ES-I3 (cell line): ENCODE measurements around the gene C10orf90.

Source experiments
- H3K36me3 ChIP-seq: 2 replicates; pipeline ENCODE4 v1.6.1; 2013; ENCODE audit warnings: mild to moderate bottlenecking, low read length, control low read depth, moderate library complexity; ENCODE audit not compliant: insufficient read depth
- H3K4me1 ChIP-seq: 2 replicates; pipeline ENCODE4 v1.6.1; 2013; ENCODE audit warnings: mild to moderate bottlenecking, control low read depth, low read length; ENCODE audit not compliant: insufficient read depth
- H3K9ac ChIP-seq: 2 replicates; pipeline ENCODE4 v1.6.1; 2013; ENCODE audit warnings: low read depth, mild to moderate bottlenecking, low read length, moderate library complexity
- H3K9me3 ChIP-seq: 2 replicates; pipeline ENCODE4 v1.6.1; 2013; ENCODE audit warnings: mild to moderate bottlenecking, low read length, moderate library complexity; ENCODE audit not compliant: control insufficient read depth, insufficient read depth

Gene C10orf90

DNA sequence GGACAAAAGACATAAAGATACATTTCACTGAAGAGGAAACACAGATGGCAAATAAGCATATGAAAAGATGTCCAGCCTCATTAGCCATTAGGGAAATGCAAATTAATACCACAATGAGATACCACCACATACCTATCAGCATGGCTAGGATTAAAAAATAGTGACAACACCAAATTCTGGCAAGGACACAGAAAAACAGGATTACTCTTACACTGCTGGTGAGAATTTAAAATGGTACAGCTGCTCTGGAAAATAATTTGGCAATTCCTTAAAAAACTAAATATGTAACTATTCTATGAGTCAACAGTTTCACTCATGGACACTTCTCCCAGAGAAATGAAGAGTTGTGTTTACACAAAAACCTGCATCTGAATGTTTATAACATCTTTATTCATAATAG lies 121.1 kb downstream of the C10orf90 start:
- Histone ChIP-seq H3K4me1 (peaks cover 9% of the 10 kb centered on the region; the same call in 1 of the 2 replicates), H3K36me3 (no peaks in the 10 kb centered on the region), H3K9me3 (no peaks in the 10 kb centered on the region), H3K9ac (no peak overlapping the region)

DNA sequence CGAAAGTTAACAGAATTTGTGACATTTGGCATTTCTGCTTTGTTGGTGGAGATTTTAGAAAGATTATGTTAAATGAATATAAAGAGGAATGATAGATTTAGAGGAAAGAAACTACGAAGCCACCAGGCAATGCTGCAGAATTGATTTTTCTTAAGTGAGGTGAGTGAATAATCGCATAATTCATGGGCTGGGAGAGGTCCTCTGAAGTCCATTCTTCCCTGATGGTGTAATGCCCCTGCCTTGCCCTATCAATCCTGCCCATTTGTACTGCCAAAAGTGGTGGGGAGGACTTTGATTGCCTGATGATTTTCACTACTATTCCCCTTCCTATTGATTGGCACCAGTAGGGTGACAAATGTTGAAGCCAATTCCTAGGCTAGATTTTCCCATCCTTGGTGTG lies 125.9 kb downstream of the C10orf90 start:
- Histone ChIP-seq H3K4me1 (peaks cover 4% of the 10 kb centered on the region; the same call in 1 of the 2 replicates), H3K9ac (no peak overlapping the region), H3K36me3 (no peaks in the 10 kb centered on the region), H3K9me3 (no peaks in the 10 kb centered on the region)

DNA sequence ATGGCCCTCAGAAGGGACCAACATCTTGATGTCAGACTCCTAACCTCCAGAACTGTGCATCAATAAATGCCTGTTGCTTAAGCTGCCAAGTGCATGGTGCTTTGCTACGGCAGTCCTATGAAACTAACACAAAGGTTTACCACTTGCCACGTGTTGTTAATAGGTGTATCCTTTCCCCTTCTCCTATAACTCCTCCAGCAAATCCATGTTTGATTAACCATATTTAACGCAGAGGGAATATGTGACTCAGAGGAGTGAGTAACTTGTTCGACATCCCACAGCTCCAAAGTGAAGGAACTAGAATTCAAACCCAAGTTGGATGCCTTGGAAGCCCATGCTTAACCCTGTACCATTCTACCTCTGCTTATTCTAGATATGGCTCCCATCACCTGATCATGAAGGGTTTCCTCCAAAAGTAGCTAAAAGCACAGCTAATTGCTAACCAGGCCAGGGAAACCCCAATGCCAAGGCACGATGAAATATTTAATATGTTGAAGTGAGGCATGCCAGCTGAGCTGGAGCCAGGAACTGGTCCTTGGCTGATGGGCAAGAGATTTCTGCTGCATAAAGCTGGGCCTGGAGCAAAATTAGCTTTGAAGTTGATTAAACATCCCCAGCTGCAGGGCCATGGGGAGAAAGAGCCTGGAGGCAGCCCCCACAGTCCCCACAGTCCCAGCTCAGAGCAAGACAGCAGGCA lies 131.9 kb downstream of the C10orf90 start:
- Histone ChIP-seq H3K9me3 (no peaks in the 10 kb centered on the region), H3K4me1 (no peaks in the 10 kb centered on the region), H3K9ac (no peak overlapping the region), H3K36me3 (no peaks in the 10 kb centered on the region)

DNA sequence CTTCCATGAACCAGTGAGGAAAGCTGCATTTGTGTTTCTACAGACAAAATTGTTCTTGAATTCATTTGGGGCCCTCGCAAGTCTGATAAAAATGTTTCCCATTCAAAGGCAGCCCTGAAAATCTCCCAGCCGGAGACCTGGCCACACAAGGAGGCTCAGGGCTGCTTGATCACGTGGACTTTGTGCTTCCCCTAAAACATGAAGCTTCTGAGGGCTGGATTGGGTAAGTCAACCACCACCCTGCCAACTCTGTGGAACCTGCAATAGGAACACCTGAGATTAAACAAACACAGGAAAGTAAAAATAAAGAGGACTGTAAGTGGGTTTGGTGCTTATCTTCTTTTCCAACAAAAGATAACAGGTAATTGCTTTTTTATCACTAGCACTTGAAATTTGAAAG lies 133.8 kb downstream of the C10orf90 start:
- H3K9me3 ChIP-seq, result no peaks in the 10 kb centered on the region
- no peak overlapping the region for H3K9ac ChIP-seq
- H3K36me3 ChIP-seq, result no peaks in the 10 kb centered on the region
- no peaks in the 10 kb centered on the region for H3K4me1 ChIP-seq

DNA sequence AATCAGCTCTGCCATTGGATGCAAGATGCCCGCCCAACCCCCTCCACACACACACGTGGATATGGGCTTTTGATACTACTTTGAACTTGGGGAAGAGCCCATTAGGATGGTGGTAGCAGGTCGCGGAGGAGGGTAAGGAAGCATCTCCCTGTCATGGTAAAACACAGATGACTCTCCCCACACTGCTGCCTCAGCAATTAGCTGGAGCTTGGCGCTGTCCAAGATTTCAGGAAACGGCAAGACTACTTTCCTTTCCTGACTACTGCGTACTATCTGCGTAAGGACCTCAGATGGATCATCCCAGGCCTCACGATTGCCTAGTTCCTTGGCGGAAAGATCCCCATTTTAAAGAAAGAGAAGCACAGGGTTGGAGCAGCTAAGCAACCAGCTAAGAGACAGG lies 134.3 kb downstream of the C10orf90 start:
- no peaks in the 10 kb centered on the region for H3K4me1 ChIP-seq
- H3K9me3 ChIP-seq, result no peaks in the 10 kb centered on the region
- no peaks in the 10 kb centered on the region for H3K36me3 ChIP-seq
- no peak overlapping the region for H3K9ac ChIP-seq

DNA sequence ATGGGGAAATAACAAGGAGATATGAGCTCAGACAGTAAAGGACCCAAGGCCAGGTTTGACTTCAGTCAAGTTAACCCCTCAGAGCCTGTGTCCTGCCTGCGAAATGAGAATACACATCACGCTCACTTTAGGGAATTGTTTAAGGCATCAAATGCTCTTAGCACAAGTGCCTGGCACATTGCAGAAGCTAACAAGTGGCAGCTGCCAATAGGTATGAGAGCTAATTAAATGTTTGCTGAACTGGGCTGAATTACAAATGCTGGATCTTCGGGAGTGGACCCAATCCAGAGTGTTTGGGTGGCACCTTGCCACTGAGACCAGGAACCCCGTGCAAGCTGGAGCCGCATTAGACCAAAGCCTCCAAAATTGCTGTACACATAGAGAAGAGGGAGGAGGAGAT lies 136.8 kb downstream of the C10orf90 start:
- no peak overlapping the region for H3K9ac ChIP-seq
- H3K9me3 ChIP-seq, result no peaks in the 10 kb centered on the region
- no peaks in the 10 kb centered on the region for H3K36me3 ChIP-seq
- H3K4me1 ChIP-seq, result no peaks in the 10 kb centered on the region

DNA sequence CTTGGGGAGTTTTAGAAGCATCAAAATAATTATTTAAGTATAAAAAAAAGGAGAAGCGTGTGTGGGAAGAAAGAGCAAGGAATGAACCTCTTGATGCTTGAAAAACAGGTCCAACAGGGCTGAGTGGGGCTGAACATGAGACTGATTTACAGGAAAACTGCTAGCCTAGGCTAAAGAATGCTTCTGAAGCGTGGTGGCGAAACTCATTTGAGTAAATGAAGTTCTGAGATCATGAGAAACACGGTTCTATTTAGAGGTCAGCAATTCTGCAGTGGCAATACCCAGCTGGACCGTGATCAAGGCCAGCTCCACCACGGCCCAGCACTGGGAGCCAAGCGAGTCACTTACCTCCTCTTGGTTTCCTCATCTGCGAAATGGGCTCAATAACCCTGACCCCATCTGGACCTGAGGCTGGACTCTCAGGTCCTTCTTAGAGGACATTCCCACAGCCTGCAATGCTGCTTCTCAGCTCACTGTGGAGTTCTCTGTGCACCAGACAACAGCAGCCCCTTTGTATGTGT lies 142.1 kb downstream of the C10orf90 start:
- Histone ChIP-seq H3K36me3 (no peaks in the 10 kb centered on the region), H3K4me1 (no peaks in the 10 kb centered on the region), H3K9ac (no peak overlapping the region), H3K9me3 (no peaks in the 10 kb centered on the region)

DNA sequence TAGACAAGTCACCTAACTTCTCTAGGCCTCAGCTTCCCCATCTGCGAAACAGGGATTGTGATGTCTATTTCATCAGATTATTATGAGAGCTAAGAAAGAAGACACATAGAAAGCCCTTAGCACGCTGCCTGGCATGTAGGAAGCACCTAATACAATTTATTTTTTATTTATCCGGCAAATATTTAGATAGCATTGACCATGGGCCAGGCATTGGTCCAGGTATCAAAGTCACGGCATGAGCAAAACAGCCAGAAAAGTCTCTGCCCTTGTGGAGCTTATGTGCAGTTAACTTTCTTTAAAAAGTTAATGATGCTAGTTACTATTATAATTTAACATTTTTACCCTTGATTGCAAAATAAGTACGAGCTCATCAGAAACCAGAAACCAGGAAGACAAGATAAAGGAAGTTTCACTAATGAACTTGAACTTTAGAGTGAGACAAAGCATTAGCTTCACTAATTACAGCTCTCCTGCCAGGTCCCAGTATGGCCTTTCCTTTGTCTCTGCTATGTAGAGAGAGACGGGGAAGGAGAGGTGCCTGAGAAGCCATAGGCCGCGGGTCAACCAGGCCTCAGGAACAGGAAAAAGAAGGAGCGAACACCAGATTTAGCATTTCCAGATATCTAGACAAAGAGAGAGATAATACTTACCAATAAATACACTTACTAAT lies 142.7 kb downstream of the C10orf90 start:
- no peaks in the 10 kb centered on the region for H3K4me1 ChIP-seq
- no peaks in the 10 kb centered on the region for H3K36me3 ChIP-seq
- H3K9me3 ChIP-seq, result no peaks in the 10 kb centered on the region
- no peak overlapping the region for H3K9ac ChIP-seq

DNA sequence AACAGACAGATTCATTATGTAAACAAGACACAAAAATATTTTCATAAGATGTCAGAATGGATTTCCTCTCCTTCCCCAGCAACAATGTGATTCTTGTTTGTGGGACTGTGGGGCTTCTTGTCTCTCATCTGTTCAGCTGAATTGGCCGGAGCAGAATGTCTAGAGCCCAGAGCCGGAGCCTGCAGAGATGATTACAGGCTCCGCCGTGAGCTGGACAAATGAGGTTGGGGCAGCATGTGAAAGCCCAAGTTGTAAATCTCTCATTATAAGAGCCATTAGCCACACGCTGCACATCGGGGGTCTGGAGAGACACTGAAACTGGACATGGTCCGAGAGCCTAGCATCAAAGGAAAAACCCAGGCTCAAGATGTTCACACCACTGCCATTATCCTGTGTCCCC lies 145.2 kb downstream of the C10orf90 start:
- H3K9me3 ChIP-seq, result no peaks in the 10 kb centered on the region
- H3K4me1 ChIP-seq, result no peaks in the 10 kb centered on the region
- H3K36me3 ChIP-seq, result no peaks in the 10 kb centered on the region
- H3K9ac ChIP-seq, result no peak overlapping the region

DNA sequence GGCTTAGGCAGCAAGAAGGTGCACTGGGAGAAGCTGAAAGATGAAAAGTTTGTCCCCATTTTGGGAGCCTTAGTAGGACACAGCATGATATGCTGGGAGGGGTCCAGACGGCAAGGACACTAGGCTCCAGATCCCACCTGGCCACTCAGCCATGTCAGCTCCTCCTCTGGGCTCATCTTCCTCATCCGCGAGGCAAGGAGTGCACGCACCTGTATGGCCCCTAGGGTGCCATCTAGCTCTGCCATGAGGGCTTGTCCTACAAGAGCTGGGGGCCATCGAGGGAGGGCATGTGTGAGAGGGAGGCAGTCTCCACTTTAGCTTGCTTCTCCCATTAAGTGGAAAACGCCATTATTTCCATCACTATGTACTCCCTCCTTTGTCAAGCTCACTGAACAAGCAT lies 146.0 kb downstream of the C10orf90 start:
- no peak overlapping the region for H3K9ac ChIP-seq
- no peaks in the 10 kb centered on the region for H3K9me3 ChIP-seq
- no peaks in the 10 kb centered on the region for H3K4me1 ChIP-seq
- no peaks in the 10 kb centered on the region for H3K36me3 ChIP-seq

DNA sequence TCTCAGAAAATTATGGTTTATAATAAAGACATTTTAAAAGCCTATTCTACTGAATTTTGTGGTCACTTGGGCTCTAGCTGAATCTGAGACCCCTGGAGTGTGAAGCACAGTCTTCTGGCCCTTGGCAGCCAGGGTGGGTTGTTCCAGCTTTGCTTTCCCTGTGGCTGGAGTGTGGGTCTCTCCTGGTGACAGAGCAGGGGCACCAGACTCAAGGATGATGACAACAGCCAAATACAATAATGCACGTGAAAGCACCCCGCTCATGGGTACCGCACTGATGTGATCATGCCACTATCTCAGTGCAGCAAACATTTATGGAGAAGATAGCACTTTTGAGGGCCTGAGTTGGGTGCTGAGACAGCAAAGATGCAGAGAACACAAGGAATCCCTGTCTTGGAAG lies 147.4 kb downstream of the C10orf90 start:
- H3K9me3 ChIP-seq, result no peaks in the 10 kb centered on the region
- no peaks in the 10 kb centered on the region for H3K36me3 ChIP-seq
- H3K4me1 ChIP-seq, result no peaks in the 10 kb centered on the region
- H3K9ac ChIP-seq, result no peak overlapping the region

DNA sequence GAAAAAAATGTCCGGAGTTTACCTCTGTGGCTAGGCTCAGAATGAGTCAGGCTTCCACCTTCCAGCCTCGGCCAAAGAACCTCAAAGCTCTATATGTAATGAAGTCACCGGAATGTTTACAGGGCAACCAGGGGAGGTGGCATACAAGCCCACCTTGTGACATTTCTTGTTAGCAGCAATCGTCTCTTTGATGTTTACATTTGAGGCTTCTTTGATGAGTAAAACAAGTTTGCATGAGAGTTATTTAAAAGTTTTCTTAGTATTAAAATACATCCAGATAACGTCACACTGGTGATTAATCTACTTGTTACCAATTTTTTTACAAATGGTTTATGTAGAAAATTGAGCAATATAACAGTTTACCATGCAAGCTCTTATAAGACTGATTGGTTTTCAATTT lies 149.1 kb downstream of the C10orf90 start:
- Histone ChIP-seq H3K9ac (no peak overlapping the region), H3K4me1 (no peaks in the 10 kb centered on the region)

DNA sequence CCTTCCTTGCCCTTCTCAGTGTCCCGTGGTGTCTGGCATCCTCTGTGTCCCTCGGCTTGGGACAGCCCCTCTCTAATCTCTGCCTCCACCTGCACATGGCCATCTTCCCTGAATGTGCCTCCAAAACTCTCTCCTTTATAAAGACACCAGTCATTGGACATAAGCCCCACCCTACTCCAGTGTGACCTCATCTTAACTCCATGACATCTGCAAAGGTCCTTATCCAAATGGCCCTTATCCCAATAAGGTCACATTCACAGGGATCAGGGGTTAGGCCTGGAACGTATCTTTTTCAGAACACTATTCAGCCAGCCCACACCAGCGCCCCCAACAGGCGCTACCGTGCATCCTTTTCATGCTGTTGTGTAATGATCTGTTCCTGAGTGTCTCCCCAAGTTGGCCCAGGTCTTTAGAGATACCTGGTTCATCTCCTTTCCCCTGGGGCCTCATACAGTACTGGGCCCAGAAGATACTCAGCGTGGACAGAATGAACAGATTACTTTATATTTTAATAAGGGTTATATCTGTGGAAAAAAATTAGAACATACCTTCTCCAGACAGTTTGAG lies 149.7 kb downstream of the C10orf90 start:
- H3K36me3 ChIP-seq, result no peaks in the 10 kb centered on the region
- no peaks in the 10 kb centered on the region for H3K9me3 ChIP-seq
- no peaks in the 10 kb centered on the region for H3K4me1 ChIP-seq
- no peak overlapping the region for H3K9ac ChIP-seq

More for the DNA sequence above, 149.1 kb downstream of the C10orf90 start:
- no peaks in the 10 kb centered on the region for H3K36me3 ChIP-seq
- H3K9me3 ChIP-seq, result no peaks in the 10 kb centered on the region

DNA sequence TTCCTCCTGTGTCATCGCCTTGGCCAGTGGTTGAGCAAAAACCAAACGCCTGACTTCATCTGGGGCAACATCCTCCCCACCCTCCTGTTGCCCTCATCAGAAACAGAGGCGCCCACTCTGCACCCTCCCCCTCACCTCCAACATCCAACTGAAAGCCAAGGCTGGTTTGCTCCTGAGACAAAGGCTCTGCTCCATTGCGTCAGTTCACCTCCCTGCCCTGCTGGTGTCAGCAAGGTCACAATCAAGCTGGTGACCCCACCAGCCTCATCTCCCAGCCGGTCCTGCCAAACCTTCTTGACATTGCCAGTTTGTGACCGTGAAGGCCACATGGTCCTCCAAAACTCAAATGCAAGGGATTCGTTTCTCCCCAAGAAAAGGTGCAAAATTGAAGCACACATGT lies 150.5 kb downstream of the C10orf90 start:
- Histone ChIP-seq H3K36me3 (no peaks in the 10 kb centered on the region), H3K4me1 (no peaks in the 10 kb centered on the region)

DNA sequence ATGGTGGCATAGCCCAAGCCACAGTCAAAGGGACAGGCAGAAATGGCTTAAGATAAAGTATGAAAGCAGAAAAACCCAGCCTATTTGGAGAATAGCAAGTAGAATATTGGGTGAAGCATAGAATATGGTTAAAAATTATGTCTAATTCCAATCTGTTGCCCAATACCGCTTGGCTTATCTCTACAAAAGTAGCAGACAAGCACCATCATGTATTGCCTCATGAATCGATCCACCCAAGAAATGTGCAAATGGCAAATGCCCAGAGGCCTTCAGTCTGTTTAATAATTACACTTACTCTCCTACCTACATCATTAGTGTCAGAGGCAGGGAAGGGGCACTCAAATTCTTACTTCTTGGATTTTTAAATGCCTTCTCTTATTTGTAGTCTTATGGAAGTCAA lies 151.3 kb downstream of the C10orf90 start:
- Histone ChIP-seq H3K4me1 (no peaks in the 10 kb centered on the region), H3K9me3 (no peaks in the 10 kb centered on the region), H3K9ac (no peak overlapping the region), H3K36me3 (no peaks in the 10 kb centered on the region)

More for the DNA sequence above, 150.5 kb downstream of the C10orf90 start:
- Histone ChIP-seq H3K9me3 (no peaks in the 10 kb centered on the region), H3K9ac (no peak overlapping the region)
